BLaER1 (cell line): ENCODE measurements around the gene ARSJ.
"Not testable (repeated sequence)": the region's sequence is repeated elsewhere in the genome, so short reads cannot be mapped to it uniquely, and the experiment has no call there.

Experiments used
- H3K27ac ChIP-seq: shearing (Covaris generic); formaldehyde crosslinking; 2 replicates; pipeline ENCODE4 v1.8.1; 2022
- H3K27me3 ChIP-seq: shearing (Covaris generic); formaldehyde crosslinking; 2 replicates; pipeline ENCODE4 v1.8.1; 2022
- H3K36me3 ChIP-seq: shearing (Covaris generic); formaldehyde crosslinking; 2 replicates; pipeline ENCODE4 v1.8.1; 2022
- H3K4me1 ChIP-seq: shearing (Covaris generic); formaldehyde crosslinking; 2 replicates; pipeline ENCODE4 v1.8.1; 2022
- H3K4me2 ChIP-seq: shearing (Covaris generic); formaldehyde crosslinking; 2 replicates; pipeline ENCODE4 v1.8.1; 2022
- H3K4me3 ChIP-seq: shearing (Covaris generic); formaldehyde crosslinking; 2 replicates; pipeline ENCODE4 v1.8.1; 2022
- H3K9ac ChIP-seq: shearing (Covaris generic); formaldehyde crosslinking; 2 replicates; pipeline ENCODE4 v1.8.1; 2022
- H3K9me3 ChIP-seq: shearing (Covaris generic); formaldehyde crosslinking; 2 replicates; pipeline ENCODE4 v1.8.1; 2022
- H4K20me1 ChIP-seq: shearing (Covaris generic); formaldehyde crosslinking; 2 replicates; pipeline ENCODE4 v1.8.1; 2022
- Cebpa-rat ChIP-seq: shearing (Covaris generic); IDR thresholded peaks from 2 replicates; pipeline ENCODE4 v1.8.1; 2022

Gene ARSJ

DNA sequence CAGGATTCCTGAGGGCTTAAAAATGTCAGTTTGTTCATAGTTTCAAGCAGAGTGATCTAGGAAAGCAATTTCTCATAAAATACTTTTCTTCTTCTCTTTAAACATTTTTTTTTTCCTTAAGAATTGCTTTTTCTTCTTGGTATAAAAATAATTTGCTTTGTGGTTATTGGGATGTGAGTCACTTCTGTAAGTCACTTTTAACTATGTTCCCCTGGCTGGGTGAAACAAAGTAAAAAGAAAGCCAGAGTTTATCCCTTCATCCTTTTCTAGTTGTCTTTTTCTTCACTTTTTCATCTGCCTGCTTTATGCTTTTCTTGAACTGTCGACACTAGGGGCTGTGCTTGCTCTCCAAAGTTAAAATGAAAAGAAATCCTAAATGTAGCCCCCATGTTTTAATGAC lies 33.5 kb downstream of the ARSJ start:
- Histone ChIP-seq H3K9me3 (no peaks in the 10 kb centered on the region), H3K27me3 (no peaks in the 10 kb centered on the region), H3K36me3 (no peaks in the 10 kb centered on the region), H3K27ac (no peak overlapping the region), H3K9ac (no peak overlapping the region), H3K4me3 (no peak overlapping the region), H3K4me1 (no peaks in the 10 kb centered on the region), H3K4me2 (no peak overlapping the region), H4K20me1 (no peaks in the 10 kb centered on the region)
- no peak for TF ChIP-seq Cebpa-rat

DNA sequence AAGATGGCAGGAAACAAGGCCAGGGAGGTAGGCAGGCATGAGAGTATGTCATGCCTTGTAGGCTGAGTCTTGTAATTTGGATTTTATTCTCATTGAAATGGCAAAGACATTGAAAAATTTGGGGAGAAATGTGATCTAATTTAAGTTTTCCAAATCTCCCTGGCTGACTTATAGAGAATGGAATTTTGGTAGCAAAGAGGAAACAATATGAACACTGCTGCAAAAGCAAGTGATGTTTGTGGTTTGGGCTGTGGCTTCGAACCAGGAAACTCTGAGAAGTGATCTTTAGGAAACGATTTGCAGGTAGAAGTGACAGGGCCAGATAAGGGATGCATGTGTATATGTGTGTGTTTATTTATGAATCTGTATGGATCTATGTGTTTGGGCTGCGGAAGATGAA lies 35.6 kb downstream of the ARSJ start:
- H3K4me1 ChIP-seq = no peaks in the 10 kb centered on the region
- H3K27me3 ChIP-seq = no peaks in the 10 kb centered on the region
- no peak overlapping the region for H3K4me2 ChIP-seq
- H4K20me1 ChIP-seq = no peaks in the 10 kb centered on the region
- no peaks in the 10 kb centered on the region for H3K36me3 ChIP-seq
- no peak overlapping the region for H3K9ac ChIP-seq
- H3K27ac ChIP-seq = no peak overlapping the region
- no peak overlapping the region for H3K4me3 ChIP-seq
- H3K9me3 ChIP-seq = no peaks in the 10 kb centered on the region
- no peak for TF ChIP-seq Cebpa-rat

DNA sequence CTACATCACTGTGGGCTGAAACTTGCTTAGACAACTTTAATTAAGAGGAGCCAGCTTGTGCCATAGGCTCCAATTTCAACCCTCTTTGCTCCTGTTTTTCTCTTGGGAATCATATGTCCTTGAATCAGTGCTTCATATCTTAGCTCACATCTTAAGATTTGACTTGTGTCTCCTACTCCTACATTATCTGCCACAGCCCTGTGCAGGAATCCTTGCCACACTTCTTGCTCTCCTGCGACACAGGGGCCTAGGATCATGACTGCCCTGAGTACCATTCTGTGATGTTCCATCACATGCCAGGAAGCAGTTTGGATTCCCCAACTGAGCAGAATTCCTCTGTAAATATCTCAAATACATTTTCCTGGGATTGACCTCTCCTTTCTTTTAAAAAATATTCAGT lies 36.4 kb downstream of the ARSJ start:
- TF ChIP-seq Cebpa-rat = no peak
- Histone ChIP-seq H4K20me1 (no peaks in the 10 kb centered on the region), H3K27ac (no peak overlapping the region), H3K9me3 (no peaks in the 10 kb centered on the region), H3K4me1 (no peaks in the 10 kb centered on the region), H3K9ac (no peak overlapping the region), H3K36me3 (no peaks in the 10 kb centered on the region), H3K4me2 (no peak overlapping the region), H3K27me3 (no peaks in the 10 kb centered on the region), H3K4me3 (no peak overlapping the region)

- no peak overlapping the region for H3K4me2 ChIP-seq
- H3K27me3 ChIP-seq = no peaks in the 10 kb centered on the region
- H3K9ac ChIP-seq = no peak overlapping the region
- H3K4me3 ChIP-seq = no peak overlapping the region
- no peaks in the 10 kb centered on the region for H4K20me1 ChIP-seq
- H3K27ac ChIP-seq = no peak overlapping the region
- no peaks in the 10 kb centered on the region for H3K36me3 ChIP-seq
- no peaks in the 10 kb centered on the region for H3K4me1 ChIP-seq
- no peaks in the 10 kb centered on the region for H3K9me3 ChIP-seq
- no peak for TF ChIP-seq Cebpa-rat
Measured at GRCh38 chr4:113941836-113942235, 37.6 kb downstream of the ARSJ start.

GRCh38 chr4:113940103-113940502 lies 39.3 kb downstream of the ARSJ start:
- H3K27ac ChIP-seq, H3K9ac ChIP-seq, H4K20me1 ChIP-seq, H3K4me2 ChIP-seq, H3K36me3 ChIP-seq, H3K27me3 ChIP-seq, H3K4me1 ChIP-seq, H3K4me3 ChIP-seq, H3K9me3 ChIP-seq: not testable (repeated sequence)

GRCh38 chr4:113935190-113935589 lies 44.3 kb downstream of the ARSJ start:
- no peak overlapping the region for H3K4me2 ChIP-seq
- no peak for TF ChIP-seq Cebpa-rat
- no peaks in the 10 kb centered on the region for H3K4me1 ChIP-seq
- no peak overlapping the region for H3K4me3 ChIP-seq
- H3K9ac ChIP-seq = no peak overlapping the region
- no peak overlapping the region for H3K27ac ChIP-seq
- H3K27me3 ChIP-seq = no peaks in the 10 kb centered on the region
- H4K20me1 ChIP-seq = no peaks in the 10 kb centered on the region
- no peaks in the 10 kb centered on the region for H3K9me3 ChIP-seq
- no peaks in the 10 kb centered on the region for H3K36me3 ChIP-seq

- H3K9me3 ChIP-seq, H4K20me1 ChIP-seq, H3K4me2 ChIP-seq, H3K27me3 ChIP-seq, H3K36me3 ChIP-seq, H3K4me1 ChIP-seq, H3K9ac ChIP-seq, H3K27ac ChIP-seq, H3K4me3 ChIP-seq: not testable (repeated sequence)
Measured at GRCh38 chr4:113924706-113925105, 54.7 kb downstream of the ARSJ start.

GRCh38 chr4:113921089-113921794 lies 58.2 kb downstream of the ARSJ start:
- Histone ChIP-seq H3K36me3 (no peaks in the 10 kb centered on the region), H3K27me3 (no peaks in the 10 kb centered on the region), H3K4me2 (no peak overlapping the region), H3K27ac (no peak overlapping the region), H3K9ac (no peak overlapping the region), H3K4me1 (no peaks in the 10 kb centered on the region), H3K4me3 (no peak overlapping the region), H3K9me3 (no peaks in the 10 kb centered on the region), H4K20me1 (no peaks in the 10 kb centered on the region)
- TF ChIP-seq Cebpa-rat = no peak

DNA sequence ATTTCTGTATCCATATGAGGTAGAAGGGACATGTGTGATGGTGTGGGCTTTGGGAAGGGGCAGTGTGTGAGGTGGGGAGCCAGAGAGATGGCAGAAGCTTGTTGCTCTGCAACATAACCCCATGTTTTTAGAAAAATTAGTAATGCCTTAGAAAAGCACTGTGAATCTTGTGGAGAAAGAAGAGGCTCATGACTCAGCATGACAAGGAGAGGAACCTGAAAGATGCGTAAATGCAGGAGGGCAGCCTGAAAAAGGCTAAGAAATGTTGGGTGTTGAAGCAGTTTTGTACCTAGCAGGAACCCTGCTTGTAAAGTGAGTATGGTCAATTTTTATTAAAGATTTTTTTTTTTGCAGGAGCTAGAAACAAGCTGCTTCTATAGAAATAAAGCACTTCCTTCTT lies 59.8 kb downstream of the ARSJ start:
- H3K4me3 ChIP-seq = no peak overlapping the region
- H3K27me3 ChIP-seq = no peaks in the 10 kb centered on the region
- H4K20me1 ChIP-seq = no peaks in the 10 kb centered on the region
- no peak overlapping the region for H3K9ac ChIP-seq
- H3K9me3 ChIP-seq = no peaks in the 10 kb centered on the region
- TF ChIP-seq Cebpa-rat = no peak
- H3K36me3 ChIP-seq = no peaks in the 10 kb centered on the region
- H3K4me2 ChIP-seq = no peak overlapping the region
- no peak overlapping the region for H3K27ac ChIP-seq
- no peaks in the 10 kb centered on the region for H3K4me1 ChIP-seq

DNA sequence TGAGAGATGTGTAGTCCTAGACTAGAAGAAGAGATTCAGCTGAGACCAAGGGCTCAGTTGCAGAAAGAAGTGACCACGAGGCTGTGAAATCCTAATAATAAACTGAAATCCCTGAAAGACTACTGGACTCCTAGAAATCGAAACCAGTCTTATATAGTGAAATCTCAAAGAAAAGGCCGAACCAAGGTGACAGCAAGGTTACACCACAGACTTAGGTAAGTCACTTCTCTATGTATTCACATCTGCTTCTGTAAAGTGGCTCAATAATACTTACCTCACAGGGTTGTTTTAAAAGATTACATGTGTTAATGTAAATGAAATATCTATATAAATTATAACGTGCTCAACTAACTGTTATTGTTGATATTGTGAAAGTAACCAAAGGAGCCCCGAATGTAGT lies 60.3 kb downstream of the ARSJ start:
- Histone ChIP-seq H4K20me1 (no peaks in the 10 kb centered on the region), H3K36me3 (no peaks in the 10 kb centered on the region), H3K4me1 (no peaks in the 10 kb centered on the region), H3K9me3 (no peaks in the 10 kb centered on the region), H3K27ac (no peak overlapping the region), H3K4me3 (no peak overlapping the region), H3K9ac (no peak overlapping the region), H3K27me3 (no peaks in the 10 kb centered on the region), H3K4me2 (no peak overlapping the region)
- no peak for TF ChIP-seq Cebpa-rat

GRCh38 chr4:113908829-113909228 lies 70.6 kb downstream of the ARSJ start:
- H3K9me3 ChIP-seq = no peaks in the 10 kb centered on the region
- H3K4me2 ChIP-seq = no peak overlapping the region
- H3K27ac ChIP-seq = no peak overlapping the region
- no peak for TF ChIP-seq Cebpa-rat
- no peaks in the 10 kb centered on the region for H3K27me3 ChIP-seq
- no peaks in the 10 kb centered on the region for H3K36me3 ChIP-seq
- H3K9ac ChIP-seq = no peak overlapping the region
- no peaks in the 10 kb centered on the region for H3K4me1 ChIP-seq
- H4K20me1 ChIP-seq = no peaks in the 10 kb centered on the region
- no peak overlapping the region for H3K4me3 ChIP-seq
